Measurements from ENCODE around the gene BAIAP2.
A peak's percentile ranks its signal among the peaks of the same experiment; 100 is the strongest.

The BAIAP2 gene

DNA sequence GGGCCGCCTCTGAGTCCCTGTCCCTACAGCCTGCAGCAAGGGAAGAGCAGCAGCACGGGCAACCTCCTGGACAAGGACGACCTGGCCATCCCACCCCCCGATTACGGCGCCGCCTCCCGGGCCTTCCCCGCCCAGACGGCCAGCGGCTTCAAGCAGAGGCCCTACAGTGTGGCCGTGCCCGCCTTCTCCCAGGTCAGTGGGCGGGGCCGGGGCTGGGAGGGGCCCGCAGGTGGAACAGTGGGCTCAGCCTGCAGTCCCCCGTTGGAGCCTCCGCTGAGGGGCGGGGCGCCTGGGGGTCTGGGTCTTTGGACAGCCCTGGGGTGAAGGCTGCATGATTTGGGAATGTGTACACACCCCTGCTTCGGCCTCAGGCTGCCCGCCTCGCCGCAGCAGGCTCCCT lies 71.8 kb downstream of the BAIAP2 start:
- DNase-seq (ENCODE audit: low read depth in 2 of 2): no peak

DNA sequence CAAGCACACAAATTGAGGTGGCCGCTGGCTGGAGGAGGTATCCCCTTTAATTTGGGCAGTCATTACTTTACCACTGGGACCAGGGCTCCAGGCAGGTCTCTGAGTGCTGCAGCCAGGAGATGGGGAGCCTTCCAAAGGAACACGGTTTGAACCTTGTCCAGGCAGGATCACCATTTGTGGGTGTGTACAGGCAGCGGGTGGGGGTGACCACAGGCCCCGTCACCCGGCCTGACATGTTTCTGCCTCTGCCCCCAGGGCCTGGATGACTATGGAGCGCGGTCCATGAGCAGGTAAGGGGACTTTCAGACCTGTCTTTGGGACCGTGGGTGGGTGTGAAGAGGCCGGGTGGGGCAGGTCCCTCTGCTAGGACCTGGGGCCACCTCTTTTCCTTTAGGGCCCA lies 73.3 kb downstream of the BAIAP2 start:
- no peak for DNase-seq (ENCODE audit: low read depth in 2 of 2)

DNA sequence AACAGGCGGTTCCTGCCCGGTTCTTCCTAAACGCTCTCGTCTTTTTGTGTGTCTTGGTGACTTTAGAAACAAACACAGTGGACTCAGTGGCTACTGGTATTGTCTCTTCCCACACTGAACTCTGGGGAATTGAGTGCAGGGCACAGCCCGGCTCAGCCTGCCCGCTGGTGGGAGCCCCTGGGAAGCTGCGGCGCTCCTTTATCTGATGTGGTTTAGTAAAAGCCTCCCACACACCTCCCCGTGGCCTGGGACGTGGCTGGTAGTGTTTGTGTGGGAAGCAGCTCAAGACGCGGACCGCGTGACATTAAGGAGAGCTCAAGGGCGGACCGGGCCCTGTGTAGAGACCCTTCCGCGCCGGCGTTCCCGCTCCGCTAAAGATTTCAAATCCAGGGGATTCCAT lies 75.0 kb downstream of the BAIAP2 start:
- no peak for DNase-seq (ENCODE audit: low read depth in 2 of 2)

DNA sequence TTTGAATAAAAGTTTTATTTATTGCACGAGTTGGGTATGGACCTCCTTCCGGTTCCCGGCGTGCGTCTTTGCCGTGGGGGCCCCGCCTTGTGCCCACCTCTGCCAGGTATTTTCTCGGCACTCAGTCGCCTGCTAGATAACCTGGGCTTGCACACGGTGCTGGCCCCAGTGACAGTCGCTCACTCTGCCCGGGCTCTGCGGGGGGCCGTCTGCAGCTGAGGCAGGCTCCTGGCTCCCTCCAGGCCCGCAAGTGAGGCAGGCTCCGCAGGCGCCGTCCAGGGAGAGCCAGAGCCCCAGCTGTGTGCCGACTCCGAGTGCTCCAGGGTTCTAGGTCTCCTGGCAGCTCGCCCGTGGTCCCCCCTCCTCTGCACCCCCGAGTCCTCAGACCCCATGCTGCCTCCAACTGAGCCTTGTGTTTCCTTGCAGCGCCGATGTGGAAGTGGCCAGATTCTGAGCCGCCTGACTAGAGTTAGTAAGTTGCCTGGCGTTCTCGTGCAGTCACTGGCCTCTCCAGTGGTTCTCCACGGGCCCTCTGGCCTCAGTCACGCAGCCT lies 75.6 kb downstream of the BAIAP2 start:
- DNase-seq (ENCODE audit: low read depth in 2 of 2): no peak

DNA sequence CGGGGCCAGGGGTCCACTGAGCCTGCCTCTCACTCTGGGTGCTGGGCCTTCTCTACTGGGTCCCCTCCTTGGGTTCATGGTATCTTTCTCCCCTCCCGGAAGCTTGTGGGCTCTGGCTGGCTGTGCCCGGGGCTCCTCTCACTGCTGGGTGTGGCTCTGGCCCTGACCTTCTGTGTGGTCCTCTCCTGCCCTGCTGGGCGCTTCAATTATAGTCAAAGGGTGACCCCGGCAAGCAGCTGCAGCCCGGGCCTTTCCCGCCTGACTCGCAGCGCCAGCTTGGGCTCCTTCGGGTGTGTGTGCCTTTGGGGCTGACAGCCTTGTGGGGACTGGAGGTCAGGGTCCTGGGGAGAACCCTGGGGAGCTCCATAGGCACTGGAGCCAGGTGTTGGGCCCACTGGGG lies 76.1 kb downstream of the BAIAP2 start:
- no peak for DNase-seq (ENCODE audit: low read depth in 2 of 2)

DNA sequence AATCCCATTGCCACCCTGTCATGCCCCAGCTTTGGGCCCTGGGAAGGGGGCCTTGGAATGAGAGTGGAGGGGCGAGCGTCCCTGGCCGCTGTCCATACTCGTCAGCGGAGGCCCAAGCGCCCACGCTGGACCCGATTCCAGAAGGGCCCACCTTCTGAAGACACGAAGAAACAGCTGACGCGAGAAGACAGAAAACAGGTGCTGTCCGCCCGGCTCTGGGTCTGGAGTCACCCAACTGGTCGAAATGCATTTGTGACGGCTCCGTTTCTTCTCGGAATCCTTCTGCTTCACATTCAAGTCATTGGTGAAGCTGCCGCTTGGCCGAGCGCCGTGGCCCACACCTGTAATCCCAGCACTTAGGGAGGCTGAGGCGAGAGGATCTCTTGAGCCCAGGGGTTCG lies 77.5 kb downstream of the BAIAP2 start:
- DNase-seq (ENCODE audit: low read depth in 2 of 2): no peak

DNA sequence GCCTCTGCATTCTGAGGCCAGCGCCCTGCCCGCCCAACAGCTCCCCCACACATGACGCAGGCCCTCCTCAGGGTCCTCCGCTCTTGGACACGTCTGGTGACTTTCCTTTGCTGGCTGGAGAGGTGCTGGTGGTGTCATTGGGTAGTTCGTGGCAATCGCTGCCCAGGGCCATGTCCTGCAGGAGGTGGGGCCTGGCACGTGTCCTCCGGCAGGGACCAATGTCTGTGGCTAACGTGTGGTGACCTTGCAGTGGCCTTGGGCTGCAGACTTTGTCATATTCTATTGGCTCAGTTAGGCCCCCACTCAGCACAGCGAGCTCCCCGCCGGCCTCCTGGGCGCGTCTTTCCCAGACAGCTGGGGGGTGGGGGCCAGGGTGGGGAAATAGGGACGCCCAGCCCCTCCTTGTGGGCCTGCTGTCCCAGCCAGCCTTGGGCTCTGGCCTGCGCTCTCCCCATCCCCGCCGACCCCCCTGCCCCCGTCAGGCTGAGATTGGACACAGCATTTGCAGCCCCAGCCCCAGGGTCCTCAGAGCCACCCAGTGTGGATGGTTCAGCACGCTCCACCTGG lies 78.3 kb downstream of the BAIAP2 start:
- no peak for DNase-seq (ENCODE audit: low read depth in 2 of 2)

DNA sequence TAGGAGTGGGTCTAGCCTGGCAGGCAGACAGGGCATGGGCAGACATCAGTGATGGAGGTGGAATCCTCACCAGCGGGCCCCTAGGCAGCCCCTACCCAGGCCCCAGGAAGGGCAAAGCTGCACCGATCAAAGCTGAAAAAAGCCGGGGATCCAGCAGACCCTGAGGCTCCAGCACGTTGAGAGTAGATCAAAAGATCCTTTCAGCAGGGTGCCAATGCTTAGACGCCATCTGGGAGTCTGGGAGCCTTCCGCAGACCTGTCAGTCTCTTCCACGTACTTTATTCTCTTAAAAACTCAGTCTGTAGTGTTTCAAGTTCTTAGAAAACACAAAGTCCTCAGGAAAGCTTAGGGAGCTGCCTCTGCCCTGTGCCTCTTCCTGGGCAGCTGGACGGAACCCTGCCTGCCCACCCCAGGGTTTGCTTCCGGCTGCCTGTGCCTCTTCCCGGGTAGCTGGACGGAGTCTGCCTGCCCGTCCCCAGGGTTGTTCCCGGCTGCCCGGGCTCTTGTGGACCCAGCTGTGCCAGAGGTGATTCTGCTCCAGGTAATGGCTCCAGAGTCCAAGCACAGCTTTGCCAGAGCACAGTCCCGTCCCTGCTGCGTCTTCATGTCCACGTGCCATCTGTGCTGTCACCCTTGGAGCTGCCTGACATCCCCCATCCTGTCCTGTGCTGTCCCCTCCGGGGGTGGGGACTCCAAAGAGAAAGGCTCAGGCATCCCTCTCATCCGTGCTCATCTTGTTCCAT lies 79.6 kb downstream of the BAIAP2 start:
- no peak for DNase-seq (ENCODE audit: low read depth in 2 of 2)

DNA sequence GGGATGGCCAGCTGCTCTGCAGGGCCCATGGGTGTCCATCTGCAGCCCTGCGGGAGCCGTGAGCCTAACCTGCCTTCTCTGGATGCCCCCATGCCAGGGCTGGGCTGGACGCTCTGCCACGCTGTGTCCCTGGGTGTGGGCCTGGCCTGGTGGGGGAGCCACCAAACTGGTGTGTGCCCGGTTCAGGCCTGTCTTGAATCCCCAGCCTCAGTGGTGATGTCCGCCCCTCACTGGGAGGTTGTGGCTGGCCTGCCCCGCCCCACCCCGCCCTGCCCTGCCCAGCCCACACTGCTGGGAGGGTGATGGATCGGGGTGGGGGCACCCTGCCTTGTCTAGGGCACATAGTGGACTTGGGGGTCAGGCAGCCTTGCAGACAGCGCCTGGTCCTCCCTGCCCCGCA lies 80.3 kb downstream of the BAIAP2 start:
- no peak for DNase-seq (ENCODE audit: low read depth in 2 of 2)

DNA sequence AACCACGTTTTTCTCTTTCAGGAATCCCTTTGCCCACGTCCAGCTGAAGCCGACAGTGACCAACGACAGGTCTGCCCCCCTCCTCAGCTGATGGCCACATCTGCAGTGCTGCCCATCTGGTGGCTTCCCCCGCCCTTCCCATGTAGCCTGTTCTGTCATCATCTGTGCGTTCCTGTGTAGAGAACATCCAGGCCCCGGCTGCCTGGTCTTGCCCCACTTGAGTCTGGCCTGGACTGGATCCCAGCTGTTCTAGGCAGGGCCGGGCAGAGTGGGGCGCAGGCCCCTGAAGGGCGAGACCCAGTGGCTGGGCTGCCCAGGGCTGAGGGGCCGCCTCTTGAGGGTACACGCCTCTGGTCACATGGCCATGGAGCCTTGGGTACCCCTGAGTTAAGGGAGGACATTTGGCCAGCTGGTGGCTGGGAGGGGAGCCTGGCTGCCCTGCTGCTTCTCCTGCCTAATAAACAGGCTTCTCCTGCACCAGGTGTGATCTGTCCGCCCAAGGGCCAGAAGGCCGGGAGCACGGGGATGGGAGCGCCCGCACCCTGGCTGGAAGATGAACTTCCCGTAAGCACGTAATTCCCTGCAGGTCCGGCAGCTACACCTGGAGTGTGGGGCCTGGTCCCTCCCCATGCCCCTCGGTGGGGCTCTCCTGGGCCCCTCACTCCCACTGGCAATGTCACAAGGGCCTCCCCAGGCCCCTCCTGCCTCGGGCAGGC lies 81.0 kb downstream of the BAIAP2 start:
- DNase-seq (ENCODE audit: low read depth in 2 of 2): no peak

DNA sequence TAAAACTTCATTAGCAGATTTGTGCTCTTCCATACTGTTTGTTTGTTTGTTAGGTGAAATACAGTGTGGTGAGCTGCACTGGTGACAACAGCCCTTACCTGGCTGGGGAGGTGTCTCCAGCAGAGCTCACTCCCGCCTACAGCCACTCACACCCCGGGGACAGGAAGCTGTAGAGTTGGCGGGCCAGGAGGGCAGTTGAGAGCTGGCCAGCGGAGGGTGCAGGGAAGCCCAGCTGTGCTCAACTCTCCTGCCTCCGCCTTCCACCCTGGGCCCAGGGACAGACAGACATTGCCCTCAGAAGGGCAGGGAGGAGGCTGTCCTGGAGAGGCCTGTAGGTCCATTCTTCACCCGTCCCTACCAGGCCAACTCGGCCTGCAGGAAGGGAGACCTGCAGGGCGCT lies 81.8 kb downstream of the BAIAP2 start:
- no peak for DNase-seq (ENCODE audit: low read depth in 2 of 2)

DNA sequence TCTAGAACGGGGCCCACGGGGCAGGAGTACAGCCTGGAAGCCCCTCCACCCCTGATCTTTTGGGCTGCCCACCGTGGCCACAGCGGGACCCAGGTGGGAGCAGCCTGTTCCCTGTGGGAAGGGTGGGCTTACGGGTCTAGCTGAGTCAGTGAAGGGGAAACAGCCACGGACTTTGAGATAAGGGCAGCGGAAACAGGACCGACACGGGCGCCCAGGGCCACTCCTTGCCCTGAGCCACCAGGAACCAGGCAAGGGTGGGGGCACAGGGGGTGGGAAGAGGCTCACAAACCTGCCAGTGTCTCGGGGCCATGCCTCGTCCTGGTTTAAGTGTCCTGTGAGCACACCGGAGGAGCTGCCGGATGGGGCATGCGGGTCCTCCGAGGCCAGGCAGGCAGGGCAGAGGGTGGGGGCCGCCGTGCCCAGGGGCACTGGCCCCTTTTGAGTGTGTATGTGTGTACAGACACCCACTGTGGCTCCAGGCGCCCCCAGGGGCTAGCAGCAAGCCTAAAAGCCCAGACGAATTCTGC lies 82.8 kb downstream of the BAIAP2 start:
- no peak for DNase-seq (ENCODE audit: low read depth in 2 of 2)

DNA sequence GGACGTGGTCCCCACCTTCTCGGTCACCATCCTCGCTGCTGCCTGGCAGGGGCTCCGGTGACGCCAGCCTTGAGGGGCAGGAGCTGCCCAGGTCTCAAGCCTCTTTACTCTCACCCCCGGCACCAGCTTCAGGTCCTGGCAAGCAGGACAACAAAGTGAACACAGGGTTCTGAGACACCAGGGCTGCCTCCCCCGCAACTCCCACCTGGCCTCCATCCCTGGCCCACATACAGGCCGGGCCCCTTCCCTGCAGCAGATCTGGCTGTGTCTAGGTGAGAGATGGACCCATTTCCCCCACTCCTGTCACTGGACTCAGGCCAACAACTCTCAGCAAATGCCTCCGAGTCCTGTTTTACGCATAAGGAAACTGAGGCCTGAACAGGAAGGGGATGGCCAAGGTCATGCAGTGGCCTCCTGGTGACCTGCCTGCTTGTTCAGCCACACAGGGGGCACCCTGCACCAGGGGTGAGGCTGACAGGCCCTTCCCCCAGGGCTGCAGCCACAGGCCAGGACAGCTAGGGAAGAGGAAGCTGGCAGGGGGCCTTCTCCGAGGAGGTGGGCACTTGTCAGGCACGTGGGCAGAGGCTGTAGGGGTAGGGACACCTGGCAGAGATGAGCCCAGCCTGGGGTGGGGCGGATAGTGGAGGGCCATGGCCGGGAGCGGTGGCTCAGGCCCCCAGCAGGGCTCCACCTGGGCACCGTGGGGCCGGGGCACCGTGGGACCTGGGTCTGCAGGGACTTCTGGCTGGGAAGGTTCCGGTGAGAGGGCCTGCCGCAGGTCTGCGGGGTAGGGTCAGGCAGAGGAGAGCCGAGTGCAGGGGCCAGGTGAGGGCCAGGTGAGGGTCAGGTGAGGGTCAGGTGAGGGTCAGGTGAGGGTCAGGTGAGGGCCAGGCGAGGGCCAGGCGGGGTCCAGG lies 83.6 kb downstream of the BAIAP2 start:
- no peak for DNase-seq (ENCODE audit: low read depth in 2 of 2)

DNA sequence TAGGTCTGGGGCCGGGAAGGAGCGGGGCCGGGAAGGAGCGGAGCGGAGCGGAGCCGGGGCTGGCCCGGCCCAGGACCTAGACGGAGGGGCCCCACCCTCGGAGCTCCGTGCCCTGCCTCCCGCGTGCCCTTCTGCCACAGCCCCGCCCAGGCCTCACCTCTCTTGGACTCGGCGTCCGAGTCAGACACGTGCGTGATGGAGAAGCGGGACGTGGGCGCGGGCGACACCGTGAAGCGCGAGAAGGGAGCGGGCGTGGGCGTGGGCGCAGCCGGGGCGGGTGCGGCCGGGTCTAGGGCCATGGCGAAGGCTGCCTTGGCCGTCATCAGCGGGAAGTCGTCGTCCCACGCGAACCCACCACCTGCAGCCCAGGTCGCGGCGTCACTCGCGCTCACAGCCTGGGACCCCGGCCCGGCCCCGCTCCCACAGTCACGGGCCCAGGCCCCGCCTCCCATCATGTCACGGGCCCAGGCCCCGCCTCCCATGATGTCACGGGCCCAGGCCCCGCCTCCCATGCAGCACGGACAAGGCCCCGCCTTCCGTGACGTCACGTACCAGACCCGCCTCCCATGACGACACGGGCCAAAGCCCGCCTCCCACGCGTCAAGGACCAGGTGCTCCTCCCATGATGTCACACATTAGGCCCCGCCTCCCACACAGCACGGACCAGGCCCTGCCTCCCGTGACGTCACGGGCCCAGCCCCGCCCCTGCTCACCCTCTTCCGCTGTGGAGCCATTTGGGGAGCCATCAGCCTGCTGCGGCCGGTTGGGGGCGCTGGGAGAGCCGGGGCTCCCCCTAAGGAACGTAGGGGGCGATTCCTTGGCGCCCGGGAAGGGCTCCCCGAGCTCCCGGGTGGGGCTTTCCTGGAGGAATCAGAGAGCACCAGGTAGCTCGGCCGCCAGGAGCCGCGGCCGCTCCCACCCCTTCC lies 84.5 kb downstream of the BAIAP2 start:
- peak; percentile 78 to 82 for DNase-seq (ENCODE audit: low read depth in 2 of 2)

DNA sequence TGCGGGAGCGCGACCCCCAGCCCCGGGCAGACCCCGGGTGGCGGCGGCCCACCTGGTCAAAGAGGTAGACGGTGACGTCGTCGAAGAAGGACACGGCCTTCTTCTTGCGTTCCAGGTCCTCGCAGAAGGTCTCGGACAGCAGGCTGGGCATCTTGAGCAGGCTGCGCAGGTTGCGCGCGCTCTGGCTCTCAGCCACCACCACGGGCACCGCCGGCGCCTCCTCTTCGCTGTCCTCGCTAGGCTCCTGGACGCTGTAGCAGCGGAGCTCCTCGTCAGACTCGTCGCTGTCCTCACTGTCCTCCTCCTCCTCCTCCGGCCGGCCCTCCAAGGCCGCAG lies 85.2 kb downstream of the BAIAP2 start:
- DNase-seq (ENCODE audit: low read depth in 2 of 2): no peak

DNA sequence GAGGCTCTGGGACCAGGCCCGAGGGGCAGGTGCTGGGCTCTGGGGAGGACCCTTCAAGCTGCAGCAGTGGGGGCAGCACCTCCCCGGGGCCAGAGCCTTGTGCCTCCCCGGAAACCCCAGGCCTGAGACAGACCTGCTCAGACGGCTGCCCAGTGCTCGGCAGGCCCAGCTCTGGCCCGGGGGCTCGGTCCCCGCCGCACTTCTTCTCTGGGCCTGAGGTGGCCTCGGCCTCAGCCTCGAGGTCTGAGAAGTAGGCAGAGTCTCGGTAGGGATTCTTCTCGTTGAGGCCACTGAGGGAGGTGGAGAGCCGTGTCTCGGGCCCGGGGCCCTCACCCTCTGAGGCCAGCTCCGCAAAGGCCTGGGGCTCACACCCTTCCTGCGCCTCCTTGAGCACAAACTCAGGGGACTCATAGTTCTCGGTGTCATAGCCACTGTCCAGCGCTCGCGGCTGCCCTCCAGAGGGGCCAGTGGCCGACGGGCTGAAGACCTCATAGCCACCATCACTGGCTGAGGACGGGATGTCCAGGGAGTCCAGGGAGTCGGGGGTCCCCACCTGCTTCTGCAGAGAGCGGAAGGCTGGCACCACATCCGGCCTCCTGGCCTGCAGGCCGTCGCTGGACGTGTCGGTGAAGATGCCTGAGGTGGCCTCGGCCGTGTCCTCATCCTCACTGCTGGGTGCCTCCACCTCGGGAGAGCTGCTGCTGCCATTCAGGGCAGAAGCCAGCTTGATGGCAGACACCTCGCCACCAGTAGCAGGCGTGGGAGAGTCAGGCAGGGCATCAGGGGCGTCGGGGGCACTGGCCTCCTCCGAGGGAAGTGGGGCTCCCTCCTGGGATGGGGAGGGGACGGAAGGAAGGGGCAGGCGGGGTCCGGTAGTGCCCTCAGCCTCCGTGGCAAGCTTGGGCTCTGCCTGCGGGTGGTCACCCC lies 86.0 kb downstream of the BAIAP2 start:
- no peak for DNase-seq (ENCODE audit: low read depth in 2 of 2)

DNA sequence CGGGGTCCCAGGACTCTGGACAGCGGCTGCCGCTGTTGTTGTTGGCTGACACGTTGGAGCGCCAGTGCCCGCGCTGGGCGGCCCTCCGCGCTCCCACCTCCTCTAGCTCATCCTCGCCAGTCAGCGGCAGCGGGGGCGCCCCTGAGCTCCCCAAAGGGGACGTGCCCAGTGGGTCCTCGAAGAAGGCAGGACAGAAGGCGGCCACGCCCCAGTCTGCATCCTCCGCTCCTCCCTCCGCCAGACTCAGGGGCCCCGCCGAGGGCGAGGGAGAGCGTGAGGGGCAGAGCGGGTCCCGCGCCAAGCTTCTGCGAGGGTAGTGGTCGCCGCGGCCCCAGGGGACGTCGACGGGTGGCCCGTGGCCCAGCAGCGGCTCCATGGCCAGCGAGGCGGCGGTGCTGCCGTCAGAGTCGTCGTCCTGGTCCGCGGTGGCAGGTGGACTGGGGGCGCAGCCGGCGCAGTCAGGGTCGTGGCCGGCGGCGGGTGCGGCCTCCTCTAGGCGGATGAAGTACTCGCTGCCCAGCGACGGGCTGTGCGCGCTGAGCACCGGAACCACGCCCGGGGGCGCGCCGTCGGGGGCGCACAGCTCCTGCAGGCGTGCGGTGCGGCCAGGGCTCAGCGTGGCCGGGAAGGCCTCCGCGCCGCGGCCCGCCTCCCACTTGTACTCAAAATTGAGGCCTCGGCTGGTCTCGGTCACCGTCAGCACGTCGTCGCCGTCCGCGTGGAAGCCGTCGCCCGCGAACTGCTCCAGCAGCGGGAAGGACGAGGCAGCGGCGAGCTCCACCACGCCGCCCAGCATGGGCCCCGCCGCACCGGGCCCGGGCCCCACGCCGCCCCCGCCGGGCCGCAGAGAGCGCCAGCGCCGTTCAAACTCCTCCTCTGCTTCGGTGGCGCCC lies 87.1 kb downstream of the BAIAP2 start:
- DNase-seq (ENCODE audit: low read depth in 2 of 2): no peak

Measured in stimulated activated CD8-positive, alpha-beta memory T cell treated with anti-CD3 and anti-CD28 coated beads, Interleukin-2, amount 100 ng/mL, for 48 hours (primary cell).